ENCODE measurements around the gene ZNF253. TPM values are rescaled to one million over a fixed set of nuclear protein-coding genes. Genes with fewer than 3 reads are reported as not detected.

The ZNF253 gene
- total and polyA plus RNA-seq, 9 of the 15 experiments (the other 6 are each of a cell fraction or from before 2014, with no cell fraction given): 4.0 to 14.4 (median 7.5) TPM

DNA sequence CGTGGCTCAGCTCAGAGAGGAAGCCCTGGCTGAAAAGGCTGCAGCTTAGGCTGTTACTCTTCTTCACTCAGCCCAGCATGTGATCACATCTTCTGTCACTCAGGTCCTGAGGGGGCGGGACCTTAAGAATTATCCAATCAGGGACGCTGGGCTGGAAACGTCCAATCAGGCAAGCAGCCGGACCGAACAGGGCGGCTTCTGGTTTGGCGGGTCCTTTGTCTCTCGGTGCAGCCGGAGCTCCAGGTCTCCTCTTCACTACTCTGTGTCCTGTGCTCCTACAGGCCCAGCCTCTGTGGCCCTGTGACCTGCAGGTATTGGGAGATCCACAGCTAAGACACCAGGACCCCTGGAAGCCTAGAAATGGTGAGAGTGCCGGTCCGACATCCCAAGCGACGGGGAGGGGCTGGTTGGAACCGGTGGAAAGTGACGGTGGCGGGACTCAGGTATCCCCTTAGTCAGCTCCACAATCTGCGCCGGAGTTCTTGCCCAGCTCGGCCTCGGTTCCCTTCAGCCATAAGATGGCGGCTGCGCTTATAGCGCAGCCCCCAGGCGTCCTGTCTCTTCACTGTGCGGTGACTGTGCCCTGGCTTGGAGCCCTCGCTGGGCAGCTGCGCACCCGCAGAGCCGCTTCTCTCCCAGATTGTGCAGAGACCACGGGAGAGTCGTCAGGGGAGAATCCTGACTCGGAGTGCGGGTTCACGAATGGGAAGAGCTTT lies 35.2 kb downstream of the ZNF253 start, which contains the start of gene ZNF93 (continued):
- TF ChIP-seq KLF1 (tag; IDR thresholded peaks at IDR 0.05) (no peak), ASH1L (IDR thresholded peaks at IDR 0.05; ENCODE audit: borderline replicate concordance, low read depth, partially characterized antibody) (peak; percentile 77), MCM3 (IDR thresholded peaks at IDR 0.05) (no peak), TCFL5 (CRISPR knock-in tag; conservative IDR thresholded peaks at IDR 0.05) (no peak), PML (IDR thresholded peaks at IDR 0.05; ENCODE audit: low read length) (peak; percentile 82), TAF15 (IDR thresholded peaks at IDR 0.05; ENCODE audit: low read depth, low read length) (no peak), CTBP1 (IDR thresholded peaks at IDR 0.05; ENCODE audit: borderline replicate concordance) (no peak), CXXC5 (CRISPR knock-in tag; IDR thresholded peaks at IDR 0.05) (no peak; the same call in 1 of the 2 replicates), ZNF146 (CRISPR knock-in tag; IDR thresholded peaks at IDR 0.05; ENCODE audit: unreplicated experiment) (no peak)
- TF ChIP-seq, protein P1, sequence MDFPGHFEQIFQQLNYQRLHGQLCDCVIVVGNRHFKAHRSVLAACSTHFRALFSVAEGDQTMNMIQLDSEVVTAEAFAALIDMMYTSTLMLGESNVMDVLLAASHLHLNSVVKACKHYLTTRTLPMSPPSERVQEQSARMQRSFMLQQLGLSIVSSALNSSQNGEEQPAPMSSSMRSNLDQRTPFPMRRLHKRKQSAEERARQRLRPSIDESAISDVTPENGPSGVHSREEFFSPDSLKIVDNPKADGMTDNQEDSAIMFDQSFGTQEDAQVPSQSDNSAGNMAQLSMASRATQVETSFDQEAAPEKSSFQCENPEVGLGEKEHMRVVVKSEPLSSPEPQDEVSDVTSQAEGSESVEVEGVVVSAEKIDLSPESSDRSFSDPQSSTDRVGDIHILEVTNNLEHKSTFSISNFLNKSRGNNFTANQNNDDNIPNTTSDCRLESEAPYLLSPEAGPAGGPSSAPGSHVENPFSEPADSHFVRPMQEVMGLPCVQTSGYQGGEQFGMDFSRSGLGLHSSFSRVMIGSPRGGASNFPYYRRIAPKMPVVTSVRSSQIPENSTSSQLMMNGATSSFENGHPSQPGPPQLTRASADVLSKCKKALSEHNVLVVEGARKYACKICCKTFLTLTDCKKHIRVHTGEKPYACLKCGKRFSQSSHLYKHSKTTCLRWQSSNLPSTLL (IDR thresholded peaks at IDR 0.05): no peak
- TF ChIP-seq, protein P2, sequence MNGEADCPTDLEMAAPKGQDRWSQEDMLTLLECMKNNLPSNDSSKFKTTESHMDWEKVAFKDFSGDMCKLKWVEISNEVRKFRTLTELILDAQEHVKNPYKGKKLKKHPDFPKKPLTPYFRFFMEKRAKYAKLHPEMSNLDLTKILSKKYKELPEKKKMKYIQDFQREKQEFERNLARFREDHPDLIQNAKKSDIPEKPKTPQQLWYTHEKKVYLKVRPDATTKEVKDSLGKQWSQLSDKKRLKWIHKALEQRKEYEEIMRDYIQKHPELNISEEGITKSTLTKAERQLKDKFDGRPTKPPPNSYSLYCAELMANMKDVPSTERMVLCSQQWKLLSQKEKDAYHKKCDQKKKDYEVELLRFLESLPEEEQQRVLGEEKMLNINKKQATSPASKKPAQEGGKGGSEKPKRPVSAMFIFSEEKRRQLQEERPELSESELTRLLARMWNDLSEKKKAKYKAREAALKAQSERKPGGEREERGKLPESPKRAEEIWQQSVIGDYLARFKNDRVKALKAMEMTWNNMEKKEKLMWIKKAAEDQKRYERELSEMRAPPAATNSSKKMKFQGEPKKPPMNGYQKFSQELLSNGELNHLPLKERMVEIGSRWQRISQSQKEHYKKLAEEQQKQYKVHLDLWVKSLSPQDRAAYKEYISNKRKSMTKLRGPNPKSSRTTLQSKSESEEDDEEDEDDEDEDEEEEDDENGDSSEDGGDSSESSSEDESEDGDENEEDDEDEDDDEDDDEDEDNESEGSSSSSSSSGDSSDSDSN (IDR thresholded peaks at IDR 0.05; ENCODE audit: borderline replicate concordance in 1 of 2, low read depth in 2 of 2, low read length in 2 of 2): peak in 1 of 2 experiments; percentile 75; a peak in 2 of 4 replicates
- TF ChIP-seq, protein P3, sequence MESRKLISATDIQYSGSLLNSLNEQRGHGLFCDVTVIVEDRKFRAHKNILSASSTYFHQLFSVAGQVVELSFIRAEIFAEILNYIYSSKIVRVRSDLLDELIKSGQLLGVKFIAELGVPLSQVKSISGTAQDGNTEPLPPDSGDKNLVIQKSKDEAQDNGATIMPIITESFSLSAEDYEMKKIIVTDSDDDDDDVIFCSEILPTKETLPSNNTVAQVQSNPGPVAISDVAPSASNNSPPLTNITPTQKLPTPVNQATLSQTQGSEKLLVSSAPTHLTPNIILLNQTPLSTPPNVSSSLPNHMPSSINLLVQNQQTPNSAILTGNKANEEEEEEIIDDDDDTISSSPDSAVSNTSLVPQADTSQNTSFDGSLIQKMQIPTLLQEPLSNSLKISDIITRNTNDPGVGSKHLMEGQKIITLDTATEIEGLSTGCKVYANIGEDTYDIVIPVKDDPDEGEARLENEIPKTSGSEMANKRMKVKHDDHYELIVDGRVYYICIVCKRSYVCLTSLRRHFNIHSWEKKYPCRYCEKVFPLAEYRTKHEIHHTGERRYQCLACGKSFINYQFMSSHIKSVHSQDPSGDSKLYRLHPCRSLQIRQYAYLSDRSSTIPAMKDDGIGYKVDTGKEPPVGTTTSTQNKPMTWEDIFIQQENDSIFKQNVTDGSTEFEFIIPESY (CRISPR knock-in tag; IDR thresholded peaks at IDR 0.05): 0 out of 2 replicates have a peak, but pooled peaks have one; percentile 16
- TF ChIP-seq, protein P4, sequence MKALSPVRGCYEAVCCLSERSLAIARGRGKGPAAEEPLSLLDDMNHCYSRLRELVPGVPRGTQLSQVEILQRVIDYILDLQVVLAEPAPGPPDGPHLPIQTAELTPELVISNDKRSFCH (CRISPR knock-in tag; IDR thresholded peaks at IDR 0.05): no peak
- TF ChIP-seq, protein P4 (tag; IDR thresholded peaks at IDR 0.05): no peak
- TF ChIP-seq, protein P5, sequence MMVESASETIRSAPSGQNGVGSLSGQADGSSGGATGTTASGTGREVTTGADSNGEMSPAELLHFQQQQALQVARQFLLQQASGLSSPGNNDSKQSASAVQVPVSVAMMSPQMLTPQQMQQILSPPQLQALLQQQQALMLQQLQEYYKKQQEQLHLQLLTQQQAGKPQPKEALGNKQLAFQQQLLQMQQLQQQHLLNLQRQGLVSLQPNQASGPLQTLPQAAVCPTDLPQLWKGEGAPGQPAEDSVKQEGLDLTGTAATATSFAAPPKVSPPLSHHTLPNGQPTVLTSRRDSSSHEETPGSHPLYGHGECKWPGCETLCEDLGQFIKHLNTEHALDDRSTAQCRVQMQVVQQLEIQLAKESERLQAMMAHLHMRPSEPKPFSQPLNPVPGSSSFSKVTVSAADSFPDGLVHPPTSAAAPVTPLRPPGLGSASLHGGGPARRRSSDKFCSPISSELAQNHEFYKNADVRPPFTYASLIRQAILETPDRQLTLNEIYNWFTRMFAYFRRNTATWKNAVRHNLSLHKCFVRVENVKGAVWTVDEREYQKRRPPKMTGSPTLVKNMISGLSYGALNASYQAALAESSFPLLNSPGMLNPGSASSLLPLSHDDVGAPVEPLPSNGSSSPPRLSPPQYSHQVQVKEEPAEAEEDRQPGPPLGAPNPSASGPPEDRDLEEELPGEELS (CRISPR knock-in tag; IDR thresholded peaks at IDR 0.05; ENCODE audit: borderline replicate concordance): no peak
- TF ChIP-seq, protein P6, sequence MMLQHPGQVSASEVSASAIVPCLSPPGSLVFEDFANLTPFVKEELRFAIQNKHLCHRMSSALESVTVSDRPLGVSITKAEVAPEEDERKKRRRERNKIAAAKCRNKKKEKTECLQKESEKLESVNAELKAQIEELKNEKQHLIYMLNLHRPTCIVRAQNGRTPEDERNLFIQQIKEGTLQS (IDR thresholded peaks at IDR 0.05): no peak
- TF ChIP-seq, protein P6 (CRISPR knock-in tag; conservative IDR thresholded peaks at IDR 0.05): no peak

Measured in K562 (cell line).